ENCODE measurements around the gene NDFIP2. TPM values are rescaled to one million over a fixed set of nuclear protein-coding genes. Genes with fewer than 3 reads are reported as not detected.

Gene NDFIP2, protein sequence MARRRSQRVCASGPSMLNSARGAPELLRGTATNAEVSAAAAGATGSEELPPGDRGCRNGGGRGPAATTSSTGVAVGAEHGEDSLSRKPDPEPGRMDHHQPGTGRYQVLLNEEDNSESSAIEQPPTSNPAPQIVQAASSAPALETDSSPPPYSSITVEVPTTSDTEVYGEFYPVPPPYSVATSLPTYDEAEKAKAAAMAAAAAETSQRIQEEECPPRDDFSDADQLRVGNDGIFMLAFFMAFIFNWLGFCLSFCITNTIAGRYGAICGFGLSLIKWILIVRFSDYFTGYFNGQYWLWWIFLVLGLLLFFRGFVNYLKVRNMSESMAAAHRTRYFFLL
- 28.7 and 32.8 TPM in 2 replicates for total RNA-seq (2014; rRNA removed; shearing (Covaris generic))
- polyA plus RNA-seq (2016; fragmentation: Nextera tagmentation; extraction: Ambion mirVana) = 25.2 and 28.3 TPM in 2 replicates
- long read RNA-seq, full-length matches to known transcripts = 22 of 22 reads
- long read RNA-seq, partial matches to known transcripts = 0 of 22 reads
- long read RNA-seq, other reads (novel, unspliced or antisense) = 0 of 22 reads

GRCh38 chr13:79480954-79481684 lies at the start of gene NDFIP2:
Gene NDFIP2, plus strand, starts transcription at chr13:79481155. Its CDS starts 49 bp downstream, at chr13:79481204.
- no peaks in the 10 kb centered on the region for H3K36me3 Mint-ChIP-seq (ENCODE audit: low read depth)
- DNase-seq (ENCODE audit: low spot score) (peak; percentile 79), ATAC-seq (peak; percentile 84)
- peak within 1 kb of the TSS; percentile 93 for H2AFZ ChIP-seq
- peaks cover 2% of the 10 kb centered on the region for H3K27me3 Mint-ChIP-seq (ENCODE audit: insufficient read depth, low read depth, poor library complexity)
- no peaks in the 10 kb centered on the region for H3K9me3 Mint-ChIP-seq
- H3K4me1 ChIP-seq (ENCODE audit: insufficient read depth) = peaks cover 20% of the 10 kb centered on the region
- peak within 1 kb of the TSS; percentile 93 for H3K27ac Mint-ChIP-seq
- H3K36me3 ChIP-seq (ENCODE audit: insufficient read depth) = no peaks in the 10 kb centered on the region
- H3K79me2 ChIP-seq (replicated peaks; ENCODE audit: insufficient read depth) = peaks cover 46% of the 10 kb centered on the region
- H3F3A ChIP-seq (replicated peaks; ENCODE audit: low read depth) = 0 out of 2 replicates have a peak, but pooled peaks cover 7% of the 10 kb centered on the region
- peaks cover 22% of the 10 kb centered on the region; the same call in 2 of the 3 replicates for H3K4me1 Mint-ChIP-seq
- H4K20me1 ChIP-seq (replicated peaks; ENCODE audit: insufficient read depth) = no peaks in the 10 kb centered on the region
- H3K27ac ChIP-seq (ENCODE audit: low read depth) = peak within 1 kb of the TSS; percentile 89
- H3K9me2 ChIP-seq (ENCODE audit: insufficient read depth) = no peaks in the 10 kb centered on the region
- peak within 1 kb of the TSS; percentile 92 for H3K4me3 Mint-ChIP-seq
- peak within 1 kb of the TSS; percentile 96 for H3K4me2 ChIP-seq
- peaks cover 14% of the 10 kb centered on the region; the same call in 1 of the 2 replicates for H3K27me3 ChIP-seq (ENCODE audit: insufficient read depth)
- H3K4me3 ChIP-seq = peak within 1 kb of the TSS; percentile 98
- TF ChIP-seq EZH2phosphoT487 (IDR thresholded peaks at IDR 0.05; ENCODE audit: unreplicated experiment) (no peak), CTCF (conservative IDR thresholded peaks at IDR 0.05; ENCODE audit: low read depth in 2 of 2) (no peak), CREB1 (CRISPR knock-in tag; IDR thresholded peaks at IDR 0.05; ENCODE audit: low read depth) (0 out of 2 replicates have a peak, but pooled peaks have one; percentile 25), EZH2 (IDR thresholded peaks at IDR 0.05; ENCODE audit: low read depth, unreplicated experiment) (no peak), ZNF462 (CRISPR knock-in tag; IDR thresholded peaks at IDR 0.05) (no peak), REST (IDR thresholded peaks at IDR 0.05; ENCODE audit: unreplicated experiment) (no peak), JUNB (IDR thresholded peaks at IDR 0.05; ENCODE audit: unreplicated experiment) (no peak), ZNF331 (CRISPR knock-in tag; IDR thresholded peaks at IDR 0.05; ENCODE audit: low read depth) (no peak), POLR2AphosphoS5 (IDR thresholded peaks at IDR 0.05; ENCODE audit: low read depth) (peak; percentile 72), ZNF114 (CRISPR knock-in tag; IDR thresholded peaks at IDR 0.05) (no peak)
- TF ChIP-seq, protein P1, sequence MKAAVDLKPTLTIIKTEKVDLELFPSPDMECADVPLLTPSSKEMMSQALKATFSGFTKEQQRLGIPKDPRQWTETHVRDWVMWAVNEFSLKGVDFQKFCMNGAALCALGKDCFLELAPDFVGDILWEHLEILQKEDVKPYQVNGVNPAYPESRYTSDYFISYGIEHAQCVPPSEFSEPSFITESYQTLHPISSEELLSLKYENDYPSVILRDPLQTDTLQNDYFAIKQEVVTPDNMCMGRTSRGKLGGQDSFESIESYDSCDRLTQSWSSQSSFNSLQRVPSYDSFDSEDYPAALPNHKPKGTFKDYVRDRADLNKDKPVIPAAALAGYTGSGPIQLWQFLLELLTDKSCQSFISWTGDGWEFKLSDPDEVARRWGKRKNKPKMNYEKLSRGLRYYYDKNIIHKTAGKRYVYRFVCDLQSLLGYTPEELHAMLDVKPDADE (IDR thresholded peaks at IDR 0.05) = peak; percentile 73; the same call in 1 of the 2 replicates

All from GM23338 (cell line).